K562 (cell line): Measurements from ENCODE around the gene IQGAP3. TPM values are rescaled to one million over a fixed set of nuclear protein-coding genes. Genes with fewer than 3 reads are reported as not detected.

ENCODE experiments used
- CEBPG ChIP-seq, 3 experiments: fragments of 200-800 bp in 1 of 3; sonication (Bioruptor generic) in 1 of 3; sonication (generic) in 1 of 3; formaldehyde crosslinking in 1 of 3; IDR thresholded peaks in 2 of 3; conservative IDR thresholded peaks in 1 of 3; 2 replicates each; pipeline versions ENCODE4 v1.6.1 to v1.8.0; 2016 to 2022; ENCODE audit warnings: missing compliant biosample characterization in 2 of 3, missing genetic modification characterization in 2 of 3, mild to moderate bottlenecking in 1 of 3, missing genetic modification reagents in 1 of 3
- CHAMP1 ChIP-seq: fragments of 450-650 bp; IDR thresholded peaks from 2 replicates; pipeline ENCODE4 v1.6.1; 2016; ENCODE audit warnings: mild to moderate bottlenecking
- COPS2 ChIP-seq: fragments of 450-650 bp; conservative IDR thresholded peaks from 2 replicates; pipeline ENCODE4 v1.6.1; 2016; ENCODE audit warnings: mild to moderate bottlenecking, moderate library complexity
- DIDO1 ChIP-seq: fragments of 450-650 bp; IDR thresholded peaks from 2 replicates; pipeline ENCODE4 v1.6.1; 2016; ENCODE audit warnings: low read depth, missing biosample characterization, missing genetic modification characterization
- ETV1 ChIP-seq: fragments of 450-650 bp; conservative IDR thresholded peaks from 2 replicates; pipeline ENCODE4 v1.6.1; 2016; ENCODE audit warnings: missing genetic modification characterization, control low read depth, low read depth, missing compliant biosample characterization
- FOXK2 ChIP-seq, 2 experiments: fragments of 450-650 bp; IDR thresholded peaks in 1 of 2; conservative IDR thresholded peaks in 1 of 2; 2 replicates each; pipeline ENCODE4 v1.6.1; 2016; ENCODE audit warnings: low read depth in 2 of 2, mild to moderate bottlenecking in 1 of 2
- IRF9 ChIP-seq: fragments of 450-650 bp; IDR thresholded peaks from 2 replicates; pipeline ENCODE4 v1.6.1; 2016; ENCODE audit warnings: missing biosample characterization, missing genetic modification characterization
- MIER1 ChIP-seq: fragments of 450-650 bp; IDR thresholded peaks from 2 replicates; pipeline ENCODE4 v1.6.1; 2016; ENCODE audit warnings: antibody characterized with exemption, mild to moderate bottlenecking, low read depth
- PHF21A ChIP-seq: fragments of 450-650 bp; IDR thresholded peaks from 2 replicates; pipeline ENCODE4 v1.6.1; 2017; ENCODE audit warnings: low read depth, borderline replicate concordance
- SMAD3 ChIP-seq: fragments of 450-650 bp; formaldehyde crosslinking; conservative IDR thresholded peaks from 2 replicates; pipeline ENCODE4 v1.4.0; 2020; ENCODE audit warnings: mild to moderate bottlenecking
- SMARCA4 ChIP-seq: fragments of 450-650 bp; IDR thresholded peaks from 2 replicates; pipeline ENCODE4 v1.6.1; 2016
- SP1 ChIP-seq: sonication (generic); formaldehyde crosslinking; IDR thresholded peaks from 2 replicates; pipeline ENCODE4 v1.8.1; 2022; ENCODE audit warnings: mild to moderate bottlenecking, missing genetic modification reagents
- TBP ChIP-seq: optimal IDR thresholded peaks from 2 replicates; pipeline ENCODE3; 2011; ENCODE audit warnings: low read depth, low read length, improper control_type of control experiment
- TEAD4 ChIP-seq, 2 experiments: sonication (generic) in 1 of 2; formaldehyde crosslinking in 1 of 2; IDR thresholded peaks; 2 replicates each; pipeline versions ENCODE4 v1.6.1 to v1.8.0; 2012 to 2022; ENCODE audit warnings: borderline replicate concordance in 1 of 2, inconsistent platforms in 1 of 2, low read length in 1 of 2, mild to moderate bottlenecking in 1 of 2, missing genetic modification reagents in 1 of 2
- ZBTB11 ChIP-seq, 3 experiments: fragments of 200-800 bp in 1 of 3; fragments of 250-450 bp in 1 of 3; fragments of 450-650 bp in 1 of 3; sonication (Bioruptor Pico) in 1 of 3; sonication (Bioruptor generic) in 1 of 3; formaldehyde crosslinking in 1 of 3; IDR thresholded peaks; 2 replicates each; pipeline versions ENCODE4 v1.6.1 to v1.8.0; 2016 to 2022; ENCODE audit warnings: mild to moderate bottlenecking in 2 of 3, missing genetic modification characterization in 2 of 3, missing compliant biosample characterization in 1 of 3, moderate library complexity in 1 of 3
- ZKSCAN3 ChIP-seq: fragments of 250-450 bp; sonication (Bioruptor Pico); IDR thresholded peaks from 2 replicates; pipeline ENCODE4 v1.4.0; 2020
- polyA plus RNA-seq, 8 experiments: library from polyadenylated mRNA; depleted of rRNA in 4 of 8; stranded (reverse) in 5 of 8; unstranded in 3 of 8; fragments of >200 nt; fragmentation: Nextera tagmentation in 2 of 8; fragmentation: Illumina TruSeq in 1 of 8; extraction: Ambion mirVana in 2 of 8; extraction: Trizol in 1 of 8; gene quantifications; 2 replicates each; pipeline versions ENCODE4 v1.2.1 to v1.2.3, GENCODE V29; 2011 to 2014; ENCODE audit warnings: inconsistent platforms in 1 of 8, missing spikeins in 1 of 8
- total RNA-seq, 7 experiments: library from RNA; depleted of rRNA in 6 of 7; stranded (reverse); fragments of >200 nt in 6 of 7; fragmentation: Illumina TruSeq in 2 of 7; extraction: Trizol in 2 of 7; gene quantifications; 2 replicates each; pipeline versions ENCODE4 v1.2.1 to v1.2.3, GENCODE V29; 2011 to 2021; ENCODE audit warnings: low replicate concordance in 1 of 7

IQGAP3 gene
- total and polyA plus RNA-seq, 9 of the 15 experiments (the other 6 are each of a cell fraction or from before 2014, with no cell fraction given): 1.4 to 16.6 (median 11.9) TPM

- TF ChIP-seq ZBTB11 (CRISPR knock-in tag; IDR thresholded peaks at IDR 0.05) (no peak), COPS2 (no peak), CHAMP1 (no peak), PHF21A (peak; percentile 87), CEBPG (CRISPR knock-in tag; IDR thresholded peaks at IDR 0.05) (peak; percentile 86), CEBPG (tag; conservative IDR thresholded peaks at IDR 0.05 in 1 of 2, IDR thresholded peaks at IDR 0.05 in 1 of 2) (peak; percentile 39 to 45; a peak in 2 of 4 replicates), TBP (no peak), MIER1 (no peak), SMARCA4 (0 out of 2 replicates have a peak, but pooled peaks have one; percentile 36), SP1 (0 out of 2 replicates have a peak, but pooled peaks have one; percentile 27), ETV1 (no peak), SMAD3 (no peak), TEAD4 (IDR thresholded peaks at IDR 0.05; ENCODE audit: low read length) (0 out of 2 replicates have a peak, but pooled peaks have one; percentile 9), TEAD4 (CRISPR knock-in tag; IDR thresholded peaks at IDR 0.05; ENCODE audit: borderline replicate concordance) (no peak), ZKSCAN3 (CRISPR knock-in tag) (no peak), FOXK2 (conservative IDR thresholded peaks at IDR 0.05 in 1 of 2, IDR thresholded peaks at IDR 0.05 in 1 of 2; ENCODE audit: low read depth in 2 of 2) (peak; percentile 37 to 61; a peak in 2 of 4 replicates), IRF9 (tag) (no peak), DIDO1 (tag) (no peak)
Measured at GRCh38 chr1:156608036-156608674, 35.8 kb upstream of the IQGAP3 start (continued).
